Fibroblast of skin of left quadriceps (primary cell): ENCODE data around the gene PRDM16.

Experiments used
- DNase-seq, 2 experiments: peaks; one replicate each; pipeline ENCODE4 v3.0.0-alpha.2; 2013; ENCODE audit warnings: low read depth in 2 of 2

Gene PRDM16

DNA sequence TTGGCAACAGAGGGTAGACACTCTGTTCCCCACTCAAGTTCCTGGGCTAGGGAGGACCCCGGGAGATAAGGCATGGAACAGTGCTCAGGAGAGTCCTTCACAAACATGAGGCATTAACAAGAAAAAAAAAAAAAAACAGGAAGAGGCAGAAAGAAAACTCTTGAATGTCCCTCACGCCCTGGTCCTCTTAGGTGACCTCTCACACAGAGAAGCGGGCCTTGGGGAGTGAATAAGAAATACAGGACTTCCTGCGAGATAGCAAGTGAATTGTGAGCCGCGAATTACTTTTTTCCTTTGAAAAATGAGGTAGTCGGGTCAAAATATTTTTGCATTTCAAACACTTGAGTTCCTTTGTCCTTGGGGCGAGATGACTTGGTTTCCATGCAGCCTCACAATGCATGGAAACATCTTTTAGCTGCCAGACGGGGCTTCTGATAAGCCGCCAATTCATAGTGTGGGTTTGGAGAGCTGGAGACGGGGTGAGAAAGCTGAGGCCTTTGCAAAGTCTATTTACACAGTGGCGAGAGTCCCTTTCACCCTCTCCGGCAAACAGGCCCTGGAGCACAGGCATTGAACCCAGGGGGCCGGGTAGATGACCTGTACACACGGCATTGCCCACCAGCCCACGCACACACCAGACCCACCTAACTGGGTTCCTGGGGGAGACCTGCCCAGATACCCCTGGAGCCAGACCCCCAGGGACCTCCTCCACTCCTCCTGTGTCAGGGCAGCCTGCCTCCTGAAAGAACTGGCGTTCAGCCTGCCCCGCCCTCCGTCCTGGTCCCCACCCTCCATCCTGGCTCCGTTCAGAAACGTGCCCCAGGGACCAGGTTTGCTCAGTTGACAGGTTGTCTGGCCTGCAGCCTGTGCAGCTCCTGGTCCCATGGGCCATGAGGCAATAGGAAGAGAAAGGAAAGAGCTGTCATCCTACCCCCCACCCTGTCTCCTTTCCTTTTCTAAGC, 192.3 kb downstream of the PRDM16 start:
- DNase-seq = no peak

DNA sequence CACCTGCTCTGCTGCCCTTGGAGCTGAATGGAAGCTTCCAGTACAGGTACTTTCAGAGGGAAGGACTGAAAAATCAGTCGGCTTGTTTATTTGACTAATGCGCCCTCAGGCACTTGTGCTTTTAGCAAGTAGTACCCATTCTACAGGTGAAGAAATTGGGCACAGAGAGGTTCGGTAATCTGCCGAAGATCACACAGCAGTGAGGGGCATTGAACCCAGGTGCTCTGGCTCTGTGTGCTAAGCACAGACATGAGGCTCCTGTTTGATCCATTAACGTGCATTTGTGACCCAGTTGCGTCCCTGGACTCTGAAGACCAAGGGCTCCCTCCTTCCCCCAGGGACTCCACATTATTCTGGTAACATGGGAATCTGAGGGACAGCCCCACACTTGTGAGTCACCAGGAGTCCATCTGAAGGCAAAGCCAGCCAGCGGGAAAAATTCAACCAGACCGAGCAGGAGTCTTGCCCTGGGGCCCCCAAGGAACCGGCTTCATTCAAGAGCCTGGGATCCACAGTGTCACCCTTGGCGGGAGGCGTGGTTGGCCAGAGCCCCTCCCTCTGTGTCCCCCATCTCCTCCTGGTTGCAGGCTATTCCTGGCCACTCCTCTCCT, 193.1 kb downstream of the PRDM16 start:
- no peak for DNase-seq

DNA sequence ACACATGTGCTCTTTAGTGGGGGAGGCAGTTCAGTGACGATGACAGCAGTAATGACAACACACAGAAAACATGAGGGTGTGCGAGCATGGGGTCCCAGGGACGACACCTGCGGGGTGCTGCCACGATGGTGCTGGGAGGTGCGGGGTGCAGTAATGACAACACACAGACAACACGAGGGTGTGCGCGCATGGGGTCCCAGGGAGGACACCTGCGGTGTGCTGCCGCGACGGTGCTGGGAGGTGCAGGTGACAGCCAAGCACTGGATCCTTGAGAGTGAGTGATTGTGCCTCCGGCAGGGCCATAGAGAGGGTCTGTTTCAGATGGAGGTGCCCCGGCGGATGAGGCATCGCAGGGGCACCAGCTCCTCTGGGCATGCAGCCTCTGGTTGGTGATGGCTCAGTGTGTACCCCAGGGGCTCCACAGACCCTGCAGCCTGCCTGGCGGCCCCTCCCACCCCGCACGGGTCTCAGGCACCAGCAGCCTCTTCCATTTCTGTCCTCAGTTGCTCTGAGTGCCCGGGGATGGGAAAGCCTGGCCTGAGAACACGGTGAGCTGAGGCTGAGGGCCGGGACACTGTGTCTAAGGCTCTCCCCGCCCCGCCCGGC, 193.8 kb downstream of the PRDM16 start:
- DNase-seq = no peak

GRCh38 chr1:3263790-3264189, 194.8 kb downstream of the PRDM16 start:
- no peak for DNase-seq

GRCh38 chr1:3264456-3264855, 195.5 kb downstream of the PRDM16 start:
- DNase-seq = no peak

- no peak for DNase-seq
Observed at GRCh38 chr1:3265835-3266805, 197.1 kb downstream of the PRDM16 start.

- DNase-seq = no peak
Observed at GRCh38 chr1:3266870-3267549, 198.0 kb downstream of the PRDM16 start.

- DNase-seq = no peak
Observed at GRCh38 chr1:3267550-3268270, 198.7 kb downstream of the PRDM16 start.

GRCh38 chr1:3268281-3268680, 199.3 kb downstream of the PRDM16 start:
- no peak for DNase-seq

DNA sequence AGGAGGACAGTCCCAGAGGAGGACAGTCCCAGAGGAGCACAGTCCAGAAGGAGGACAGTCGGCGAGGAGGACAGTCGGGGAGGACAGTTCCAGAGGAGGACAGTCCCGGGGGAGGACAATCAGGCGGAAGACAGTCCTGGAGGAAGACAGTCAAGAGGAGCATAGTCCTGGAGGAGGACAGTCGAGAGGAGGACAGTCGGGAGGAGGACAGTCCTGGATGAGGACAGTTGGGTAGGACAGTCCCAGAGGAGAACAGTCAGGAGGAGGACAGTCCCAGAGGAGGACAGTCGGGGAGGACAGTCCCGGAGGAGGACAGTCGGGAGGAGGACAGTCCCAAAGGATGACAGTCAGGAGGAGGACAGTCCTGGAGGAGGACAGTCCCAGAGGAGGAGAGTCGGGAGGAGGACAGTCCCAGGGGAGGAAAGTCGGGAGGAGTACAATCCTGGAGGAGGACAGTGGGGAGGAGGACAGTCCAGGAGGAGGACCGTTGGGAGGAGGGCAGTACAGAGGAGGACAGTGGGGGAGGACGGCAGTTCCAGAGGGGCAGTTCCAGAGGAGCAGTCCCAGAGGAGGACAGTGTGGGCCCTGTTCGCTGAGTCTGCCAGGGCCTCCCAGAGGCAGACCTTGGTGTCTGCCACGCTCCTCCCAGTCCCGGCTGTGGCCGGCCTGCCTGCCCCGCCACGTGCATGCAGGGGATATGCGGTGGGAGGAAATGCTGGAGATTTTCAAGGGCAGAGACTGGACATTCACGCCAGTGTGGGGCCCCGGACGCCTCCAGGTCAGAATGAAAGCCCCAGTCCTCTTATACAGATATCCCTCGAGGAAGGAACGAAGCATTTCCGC, 201.6 kb downstream of the PRDM16 start:
- no peak for DNase-seq

GRCh38 chr1:3271866-3272265, 202.9 kb downstream of the PRDM16 start:
- DNase-seq = no peak

GRCh38 chr1:3272321-3273045, 203.5 kb downstream of the PRDM16 start:
- no peak for DNase-seq

GRCh38 chr1:3273447-3273846, 204.4 kb downstream of the PRDM16 start:
- no peak for DNase-seq

DNA sequence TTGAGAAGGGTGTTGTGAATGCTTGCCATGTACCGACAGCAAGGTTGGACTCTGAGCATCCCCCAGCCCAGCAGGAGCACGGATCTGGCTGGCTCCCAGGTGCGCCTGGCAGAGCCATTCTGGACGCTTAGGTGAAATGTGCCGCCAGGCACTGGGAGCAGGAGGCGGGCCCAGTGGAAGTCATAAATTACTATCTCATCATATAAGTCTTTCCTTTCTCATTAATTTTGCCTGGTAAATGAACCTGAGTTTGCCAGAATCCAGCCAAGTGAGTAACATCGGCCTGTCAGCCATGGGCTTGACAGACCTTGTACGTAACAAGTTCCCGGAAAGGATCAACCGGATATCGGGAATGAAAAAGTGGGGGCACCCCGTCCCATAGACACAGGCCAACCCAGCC, 206.0 kb downstream of the PRDM16 start:
- no peak for DNase-seq

GRCh38 chr1:3275471-3276340, 206.7 kb downstream of the PRDM16 start:
- peak; percentile 21 to 31 for DNase-seq

DNA sequence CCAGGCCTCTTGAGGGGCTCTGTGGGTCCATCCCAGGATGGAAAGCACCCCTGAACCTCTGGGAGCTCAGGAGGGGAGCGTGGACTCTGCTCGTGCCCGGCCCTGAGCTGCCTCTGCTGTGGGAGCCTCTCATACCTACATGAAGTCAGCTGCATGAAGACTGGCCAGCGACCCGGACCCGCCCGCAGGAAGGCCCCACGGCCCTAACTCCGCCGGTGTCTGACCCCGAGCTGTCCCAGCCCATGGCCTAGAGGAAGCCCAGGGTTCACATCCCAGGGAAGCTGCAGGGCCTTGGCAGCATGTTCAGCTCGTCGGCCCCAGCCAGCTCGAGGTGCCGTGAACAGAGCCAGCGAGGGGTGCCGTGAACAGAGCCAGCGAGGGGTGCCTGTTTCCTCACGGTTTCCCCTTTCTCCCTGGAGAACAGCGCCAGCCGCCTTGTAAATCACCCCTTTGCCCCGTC, 207.4 kb downstream of the PRDM16 start:
- no peak for DNase-seq

- no peak for DNase-seq
Observed at GRCh38 chr1:3277011-3277471, 208.0 kb downstream of the PRDM16 start.
